ENCODE data around the gene ADAMTS2.

- TF ChIP-seq POLR2A (IDR thresholded peaks at IDR 0.05; ENCODE audit: low read depth, low read length) (no peak), POLR2AphosphoS5 (IDR thresholded peaks at IDR 0.05; ENCODE audit: low read depth, low read length) (no peak), TAF1 (IDR thresholded peaks at IDR 0.05; ENCODE audit: low read depth, low read length) (no peak), PAX5 (IDR thresholded peaks at IDR 0.05; ENCODE audit: insufficient read depth, low read length, severe bottlenecking) (no peak)
Observed at GRCh38 chr5:179240561-179240960, 104.7 kb downstream of the ADAMTS2 start.

Data from GM12891 (cell line).